Activated CD8-positive, alpha-beta memory T cell treated with anti-CD3 and anti-CD28 coated beads, Interleukin-2, amount 50 U/mL, for 4 hours (primary cell): Measurements from ENCODE around the gene SAE1.
"Not testable (repeated sequence)": the region's sequence is repeated elsewhere in the genome, so short reads cannot be mapped to it uniquely, and the experiment has no call there.

Experiments used
- DNase-seq: peaks from one replicate; pipeline ENCODE4 v3.0.0-alpha.2; 2020

Gene SAE1

DNA sequence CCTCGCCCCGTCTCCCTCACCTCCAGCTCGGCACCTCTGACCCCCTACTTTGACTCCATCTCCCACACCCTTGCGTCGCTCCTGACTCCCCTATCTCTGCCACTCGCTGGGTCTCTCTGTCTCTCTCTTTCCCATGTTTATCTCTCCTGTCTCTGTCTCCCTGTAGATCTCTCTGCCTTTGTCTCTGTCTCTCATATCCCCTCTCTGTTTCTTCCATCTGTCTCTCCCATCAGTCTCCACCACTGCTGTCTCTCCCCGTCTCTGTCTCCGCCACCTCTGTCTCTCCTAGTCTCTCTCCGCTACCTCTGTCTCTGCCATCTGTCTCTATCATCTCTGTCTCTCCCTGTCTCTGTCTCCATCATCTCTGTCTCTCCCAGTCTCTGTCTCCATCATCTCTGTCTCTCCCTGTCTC is 112.7 kb downstream of the SAE1 start:
- DNase-seq, result no peak

DNA sequence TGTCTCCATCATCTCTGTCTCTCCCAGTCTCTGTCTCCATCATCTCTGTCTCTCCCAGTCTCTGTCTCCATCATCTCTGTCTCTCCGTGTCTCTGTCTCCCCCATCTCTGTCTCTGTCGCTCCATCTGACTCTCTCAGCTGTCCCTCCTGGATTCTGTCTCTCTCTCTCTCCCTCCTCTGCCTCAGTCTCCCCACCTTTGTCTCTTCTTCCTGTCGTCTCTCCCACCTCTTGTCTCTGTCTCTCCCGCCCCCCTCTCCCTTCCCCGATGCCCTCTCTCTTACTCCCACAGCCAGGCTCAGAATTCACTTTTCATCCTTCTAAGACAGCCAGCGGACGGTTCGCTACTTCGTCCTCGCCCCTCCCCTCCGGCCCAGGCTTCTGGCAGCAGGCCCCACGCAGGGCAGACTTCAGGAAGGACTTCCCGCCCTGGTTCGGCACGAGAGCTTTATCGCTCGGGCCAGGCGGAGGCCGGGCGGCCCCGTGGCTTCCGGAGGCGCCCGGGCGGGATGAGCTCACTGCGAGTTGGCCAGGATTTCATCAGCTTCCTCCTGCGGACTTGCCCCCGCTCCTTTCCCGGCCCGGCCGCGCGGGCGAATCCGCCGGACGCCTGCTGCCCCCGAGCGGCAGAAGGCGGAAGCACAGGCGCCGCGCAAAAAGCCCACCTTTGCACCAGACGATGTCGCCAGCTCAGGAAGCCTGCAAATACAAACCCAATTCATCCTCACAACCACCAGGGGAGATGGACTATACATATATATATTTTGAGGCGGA is 113.3 kb downstream of the SAE1 start:
- DNase-seq, result peak; percentile 90

DNA sequence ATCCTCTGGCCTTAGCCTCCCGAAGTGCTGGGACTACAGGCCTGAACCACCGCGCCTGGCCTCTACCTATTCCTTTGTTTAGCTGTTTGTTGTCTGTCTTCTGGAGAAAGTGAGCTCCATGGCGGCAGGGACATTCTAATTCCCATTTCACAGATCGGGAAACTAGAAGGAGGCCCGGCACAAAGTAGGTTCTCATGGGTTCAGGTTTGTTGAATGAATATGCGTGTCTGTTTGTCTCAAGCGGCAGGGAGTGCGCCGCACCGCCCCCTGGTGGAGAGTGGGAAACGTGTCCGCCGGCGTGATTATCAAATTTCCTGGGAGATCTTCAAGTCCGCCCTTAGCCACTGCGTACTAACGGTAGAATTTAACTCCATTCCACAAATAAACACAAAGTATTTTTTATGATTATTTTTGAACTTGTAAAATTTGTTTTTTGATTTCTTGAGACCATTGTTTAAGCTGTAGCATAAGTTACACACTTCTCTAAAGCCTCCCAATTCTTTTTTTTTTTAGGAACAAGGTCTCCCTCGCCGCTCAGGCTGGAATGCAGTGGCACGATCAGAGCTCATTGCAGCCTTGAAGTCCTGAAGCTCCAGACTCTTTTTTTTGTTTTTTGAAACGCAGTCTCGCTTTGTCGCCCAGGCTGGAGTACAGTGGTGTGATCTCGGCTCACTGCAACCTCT is 116.8 kb downstream of the SAE1 start:
- DNase-seq, result peak; percentile 81

DNA sequence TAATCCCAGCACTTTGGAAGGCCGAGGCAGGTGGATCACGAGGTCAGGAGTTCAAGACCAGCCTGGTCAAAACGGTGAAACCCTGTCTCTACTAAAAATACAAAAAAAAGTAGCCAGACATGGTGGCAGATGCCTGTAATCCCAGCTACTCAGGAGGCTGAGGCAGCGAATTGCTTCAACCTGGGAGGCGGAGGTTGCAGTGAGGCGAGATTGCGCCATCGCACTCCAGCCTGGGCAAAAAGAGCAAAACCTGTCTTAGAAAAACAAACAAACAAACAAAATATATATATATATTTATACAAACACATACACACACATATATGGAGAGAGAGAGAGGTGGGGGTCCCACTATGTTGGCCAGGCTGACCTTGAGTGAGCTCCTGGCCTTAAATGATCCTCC is 122.4 kb downstream of the SAE1 start:
- DNase-seq, result not testable (repeated sequence)

DNA sequence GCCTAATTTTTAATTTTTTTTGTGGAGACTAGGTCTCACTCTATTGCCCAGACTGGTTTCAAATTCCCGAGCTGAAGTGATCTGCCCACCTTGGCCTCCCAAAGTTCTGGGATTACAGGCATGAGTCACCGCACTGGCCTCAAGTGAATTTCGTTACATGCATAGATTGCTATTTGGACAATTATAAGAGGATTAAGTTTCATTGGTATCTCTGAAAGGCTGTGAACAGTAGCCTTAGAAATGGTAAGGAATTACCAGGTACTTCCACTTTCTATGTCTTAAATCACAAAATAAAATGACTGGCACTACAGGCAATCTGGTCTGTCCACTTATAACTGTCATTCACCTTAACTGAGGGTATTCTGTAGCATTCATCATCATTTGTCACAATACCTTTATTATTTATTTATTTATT is 122.8 kb downstream of the SAE1 start:
- DNase-seq, result no peak

DNA sequence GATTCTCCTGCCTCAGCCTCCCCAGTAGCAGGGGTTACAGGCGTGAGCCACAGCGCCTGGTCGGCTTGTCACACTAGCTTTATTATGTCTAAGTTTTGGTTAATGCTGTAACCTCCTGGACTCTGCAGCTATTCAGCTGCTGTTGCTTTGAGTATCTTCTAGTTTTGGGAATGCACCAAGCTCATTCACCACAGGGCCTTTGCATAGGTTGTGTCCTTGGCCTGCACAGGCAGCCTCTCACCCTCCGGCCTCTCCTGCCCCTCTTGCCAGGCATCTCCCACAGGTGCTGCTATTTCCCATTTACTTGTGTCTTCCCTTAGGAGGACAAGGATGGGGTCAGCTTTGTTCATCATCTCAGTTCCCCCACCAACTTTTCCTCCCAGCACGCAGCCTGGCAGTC is 123.3 kb downstream of the SAE1 start:
- no peak for DNase-seq

DNA sequence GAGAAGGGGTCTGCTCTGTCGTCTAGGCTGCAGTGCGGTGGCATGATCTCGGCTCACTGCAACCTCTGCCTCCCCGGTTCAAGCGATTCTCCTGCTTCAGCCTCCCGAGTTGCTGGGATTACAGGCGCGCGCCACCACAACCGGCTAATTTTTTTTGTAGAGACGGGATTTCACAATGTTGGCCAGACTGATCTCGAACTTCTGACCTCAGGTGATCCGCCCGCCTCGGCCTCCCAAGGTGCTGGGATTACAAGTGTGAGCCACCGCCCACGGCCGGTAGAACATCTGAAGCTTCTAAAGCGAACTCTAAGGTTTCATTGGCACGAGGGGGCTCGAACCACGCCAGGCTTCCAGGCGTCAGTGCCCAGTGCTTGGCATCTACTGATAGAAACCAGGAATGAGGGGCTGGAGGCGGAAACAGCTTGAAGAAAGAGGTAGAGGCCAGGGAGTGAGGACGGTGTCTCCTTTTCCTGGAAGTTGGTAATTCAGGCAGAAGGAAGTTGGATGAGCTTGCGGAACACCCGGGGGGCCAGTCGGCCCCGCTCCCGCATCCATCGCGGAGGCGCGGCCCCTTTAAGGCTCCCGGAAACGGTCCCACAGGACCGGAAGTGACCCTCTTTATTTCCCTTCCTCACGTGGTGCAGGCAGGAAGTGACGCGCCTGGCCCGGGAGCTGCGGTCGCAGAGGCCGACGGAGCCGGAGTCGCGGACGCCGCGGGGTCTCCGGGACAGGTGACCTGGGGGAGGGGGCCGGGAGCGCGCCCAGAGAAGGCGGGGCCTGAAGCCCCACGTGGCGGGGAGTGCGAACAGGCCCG is 125.5 kb downstream of the SAE1 start, which contains the start of gene CCDC9:
Gene CCDC9, plus strand, starts transcription at position 647 of the 814 bp plus-strand sequence. CDS start 1,876 bp downstream, outside the sequence.
- peak; percentile 90 for DNase-seq

DNA sequence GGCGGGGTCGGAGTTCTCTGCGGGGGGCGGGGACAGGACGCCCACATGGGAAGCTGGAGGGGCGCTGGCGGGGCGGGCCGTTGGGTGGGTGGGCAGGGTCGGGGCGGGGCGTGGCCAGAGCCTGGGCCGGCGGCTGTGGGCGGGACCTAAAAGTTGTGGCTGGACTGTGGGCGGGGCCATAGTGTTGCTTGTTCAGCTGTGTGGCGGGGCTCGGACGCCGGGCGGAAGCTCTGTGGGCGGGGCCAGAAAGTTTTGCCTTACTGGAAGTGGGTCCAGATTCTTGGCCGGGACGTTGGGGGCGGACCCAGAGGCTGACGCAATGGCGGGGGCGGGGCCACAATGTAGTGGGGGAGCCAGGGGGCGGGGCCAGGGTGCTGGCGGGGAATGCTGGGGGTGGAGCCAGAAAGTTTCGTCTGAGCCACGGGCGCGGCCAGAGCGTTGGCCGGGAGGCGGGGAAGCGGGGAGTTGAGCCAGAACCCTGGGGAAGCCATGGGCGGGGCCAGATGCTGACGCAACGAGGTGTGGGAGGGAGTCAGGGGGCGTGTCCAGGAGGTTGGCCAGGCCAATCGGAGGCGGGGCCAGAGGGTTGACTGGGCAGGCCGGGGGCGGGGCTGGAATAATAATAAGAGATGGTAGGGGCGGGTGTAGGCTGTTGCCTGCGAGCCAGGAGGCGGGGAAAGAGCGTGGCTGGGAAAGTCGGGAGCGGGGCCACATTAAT is 126.2 kb downstream of the SAE1 start:
- DNase-seq, result peak; percentile 99

DNA sequence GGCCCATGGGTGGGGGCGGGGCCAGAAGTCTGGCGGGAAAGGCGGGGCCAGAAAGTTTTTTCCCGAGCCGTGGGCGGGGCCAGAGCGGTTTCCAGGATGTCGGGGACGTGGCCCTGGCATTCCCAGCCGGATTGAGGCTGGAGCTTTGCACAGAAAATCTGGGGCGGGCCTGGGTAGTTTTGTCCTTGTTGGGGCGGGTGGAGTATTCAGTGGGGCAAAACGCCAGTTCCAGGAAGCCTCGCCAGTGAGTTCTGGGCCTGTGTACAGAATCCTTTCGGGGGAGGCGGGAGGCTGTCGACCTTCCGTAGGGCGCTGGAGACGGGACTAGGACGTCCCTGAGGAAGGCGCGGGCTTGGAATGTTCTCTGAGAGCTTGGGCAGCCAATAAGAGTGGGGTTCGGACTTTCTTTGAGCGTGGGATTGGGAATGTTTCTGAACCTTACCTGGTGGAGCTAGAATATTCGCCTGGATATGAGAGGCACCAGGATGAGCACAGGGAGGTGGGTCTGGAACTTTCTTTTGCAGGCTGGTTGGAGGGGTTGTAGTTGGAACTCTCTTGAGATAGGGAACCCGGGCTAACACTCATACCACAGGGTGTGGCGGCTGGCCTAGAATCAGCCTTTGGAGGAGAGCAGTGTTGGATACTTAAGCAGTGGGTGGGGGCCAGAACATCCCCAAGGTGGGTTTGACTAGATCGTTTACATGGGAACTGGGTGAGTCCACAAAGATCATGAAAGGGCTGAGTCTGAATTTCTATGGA is 127.0 kb downstream of the SAE1 start:
- DNase-seq, result no peak

DNA sequence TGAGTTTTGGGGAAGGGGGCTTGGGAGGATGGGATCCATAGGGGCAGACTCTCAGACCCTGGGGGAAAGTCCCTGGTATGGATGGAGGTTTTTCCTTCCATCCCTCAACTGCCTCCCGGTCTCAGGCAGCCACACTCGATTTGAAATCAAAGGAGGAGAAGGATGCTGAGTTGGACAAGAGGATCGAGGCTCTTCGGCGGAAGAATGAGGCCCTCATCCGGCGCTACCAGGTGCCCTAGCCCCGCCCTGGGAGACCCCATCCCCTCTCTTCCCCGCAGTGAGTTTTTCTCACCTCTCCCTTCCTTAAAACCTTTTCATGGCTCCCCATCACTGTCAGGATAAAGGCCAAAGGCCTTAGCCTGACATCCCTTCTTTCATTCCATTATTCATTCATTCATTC is 127.8 kb downstream of the SAE1 start:
- no peak for DNase-seq

DNA sequence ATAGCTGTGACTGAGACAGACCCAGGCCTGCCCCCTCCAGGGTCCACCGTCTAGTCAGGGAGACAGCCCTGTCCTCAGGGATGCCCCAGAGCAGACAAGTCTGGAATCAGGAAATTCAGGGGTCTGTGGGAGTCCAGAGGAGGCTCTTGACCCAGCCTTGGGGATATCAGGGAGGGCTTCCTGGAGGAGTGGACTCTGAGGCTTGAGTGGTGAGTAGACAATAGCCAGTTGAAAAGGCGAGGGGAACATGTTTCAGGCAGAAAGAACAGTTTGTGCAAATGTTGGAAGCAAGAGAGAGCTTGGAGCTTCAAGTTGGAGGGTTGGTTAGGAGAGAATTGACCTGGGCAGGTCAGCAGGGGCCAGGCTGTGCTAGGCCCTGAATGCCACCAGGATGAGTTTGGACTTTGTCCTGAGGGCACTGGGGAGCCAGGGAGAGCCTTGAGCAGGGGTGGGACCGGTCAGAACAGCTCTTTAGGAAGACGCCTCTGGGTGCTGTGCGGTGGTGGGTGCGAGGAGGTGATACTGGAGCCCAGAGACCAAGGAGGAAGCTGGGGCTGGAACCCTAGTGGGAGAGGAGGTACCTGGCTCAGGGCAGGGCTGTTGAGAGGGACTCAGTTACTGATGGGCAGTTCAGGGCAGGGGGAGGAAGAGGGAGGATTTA is 128.4 kb downstream of the SAE1 start:
- no peak for DNase-seq
